Liver (tissue), 9 donors: ENCODE results near the gene AKR1D1. TPM values are rescaled to one million over a fixed set of nuclear protein-coding genes. Genes with fewer than 3 reads are reported as not detected.

Experiments
- DNase-seq: peaks from one replicate; pipeline ENCODE4 v3.0.0-alpha.2; 2017; ENCODE audit warnings: low spot score
- H3K27ac ChIP-seq, 2 donors: one replicate each; pipeline ENCODE4 v1.7.0; 2013; ENCODE audit warnings: inconsistent platforms in 2 of 2, low read length in 2 of 2, control low read depth in 1 of 2, low read depth in 1 of 2, mild to moderate bottlenecking in 1 of 2
- H3K27me3 ChIP-seq, 4 donors: one replicate each; pipeline versions ENCODE4 v1.6.1 to v1.7.0; 2013; ENCODE audit warnings: low read length in 3 of 4, inconsistent platforms in 1 of 4, mild to moderate bottlenecking in 1 of 4, moderate library complexity in 1 of 4; ENCODE audit not compliant: control insufficient read depth in 4 of 4, insufficient read depth in 4 of 4
- H3K36me3 ChIP-seq, 4 donors: one replicate each; pipeline versions ENCODE4 v1.6.1 to v1.7.0; 2013; ENCODE audit warnings: low read length in 3 of 4, mild to moderate bottlenecking in 3 of 4, low read depth in 1 of 4, moderate library complexity in 1 of 4; ENCODE audit not compliant: control insufficient read depth in 4 of 4, insufficient read depth in 3 of 4
- H3K4me1 ChIP-seq, 4 donors: one replicate each; pipeline versions ENCODE4 v1.6.1 to v1.7.0; 2013; ENCODE audit warnings: low read length in 3 of 4, mild to moderate bottlenecking in 3 of 4, moderate library complexity in 1 of 4; ENCODE audit not compliant: control insufficient read depth in 4 of 4, insufficient read depth in 4 of 4
- H3K4me3 ChIP-seq, 3 donors: one replicate each; pipeline versions ENCODE4 v1.6.1 to v1.7.0; 2013; ENCODE audit warnings: low read length in 3 of 3, control low read depth in 1 of 3, low read depth in 1 of 3, mild to moderate bottlenecking in 1 of 3
- H3K9ac ChIP-seq, 2 donors: one replicate each; pipeline ENCODE4 v1.7.0; 2013; ENCODE audit warnings: low read length in 2 of 2, mild to moderate bottlenecking in 2 of 2, moderate library complexity in 2 of 2, control low read depth in 1 of 2, low read depth in 1 of 2
- H3K9me3 ChIP-seq, 4 donors: one replicate each; pipeline versions ENCODE4 v1.6.1 to v1.7.0; 2013; ENCODE audit warnings: low read length in 3 of 4; ENCODE audit not compliant: control insufficient read depth in 4 of 4
- ATF3 ChIP-seq: IDR thresholded peaks from 2 replicates; pipeline ENCODE4 v1.6.1; 2016; ENCODE audit warnings: antibody characterized with exemption
- EGR1 ChIP-seq, 2 donors: IDR thresholded peaks; 2 replicates each; pipeline ENCODE4 v1.6.1; 2016 to 2018; ENCODE audit warnings: antibody characterized with exemption in 2 of 2, low read depth in 2 of 2
- FOXA1 ChIP-seq: IDR thresholded peaks from 2 replicates; pipeline ENCODE4 v1.6.1; 2016; ENCODE audit warnings: antibody characterized with exemption
- FOXA2 ChIP-seq: IDR thresholded peaks from 2 replicates; pipeline ENCODE4 v1.6.1; 2016; ENCODE audit warnings: antibody characterized with exemption
- GABPA ChIP-seq, 2 donors: IDR thresholded peaks in 1 of 2; conservative IDR thresholded peaks in 1 of 2; 2 replicates each; pipeline ENCODE4 v1.6.1; 2016; ENCODE audit warnings: antibody characterized with exemption in 2 of 2, mild to moderate bottlenecking in 1 of 2, moderate library complexity in 1 of 2
- HNF4G ChIP-seq: IDR thresholded peaks from 2 replicates; pipeline ENCODE4 v1.6.1; 2016; ENCODE audit warnings: antibody characterized with exemption
- MAX ChIP-seq: IDR thresholded peaks from 2 replicates; pipeline ENCODE4 v1.6.1; 2016; ENCODE audit warnings: antibody characterized with exemption
- NR2F2 ChIP-seq: IDR thresholded peaks from 2 replicates; pipeline ENCODE4 v1.6.1; 2016; ENCODE audit warnings: antibody characterized with exemption
- RAD21 ChIP-seq, 2 donors: IDR thresholded peaks; 2 replicates each; pipeline ENCODE4 v1.6.1; 2016; ENCODE audit warnings: antibody characterized with exemption in 2 of 2, mild to moderate bottlenecking in 2 of 2
- REST ChIP-seq: IDR thresholded peaks from 2 replicates; pipeline ENCODE4 v1.6.1; 2016; ENCODE audit warnings: antibody characterized with exemption, mild to moderate bottlenecking
- RXRA ChIP-seq, 2 donors: IDR thresholded peaks; 2 replicates each; pipeline ENCODE4 v1.6.1; 2017 to 2018; ENCODE audit warnings: antibody characterized with exemption in 2 of 2, mild to moderate bottlenecking in 1 of 2
- SP1 ChIP-seq: IDR thresholded peaks from 2 replicates; pipeline ENCODE4 v1.6.1; 2018; ENCODE audit warnings: antibody characterized with exemption, mild to moderate bottlenecking
- WGBS: extraction: QIAGEN DNeasy Blood & Tissue Kit; methylation state at CpG from one replicate; pipeline ENCODE4 v1.1.7; 2013; 5-methylcytosine and 5-hydroxymethylcytosine counted together
- polyA plus RNA-seq, 2 donors: library from polyadenylated mRNA; stranded (reverse) in 1 of 2; unstranded in 1 of 2; fragments of 200-250 nt in 1 of 2; fragments of >200 nt in 1 of 2; fragmentation: Nextera tagmentation in 1 of 2; extraction: Ambion mirVana in 1 of 2; gene quantifications; one replicate each; pipeline versions ENCODE4 v1.2.1 to v1.2.3, GENCODE V29; 2013 to 2015
- total RNA-seq, 2 donors: library from RNA; depleted of rRNA; stranded (reverse); fragments of >200 nt; gene quantifications; one replicate each; pipeline ENCODE4 v1.2.3, GENCODE V29; 2014
- TF ChIP-seq, protein P1 (sequence below): IDR thresholded peaks from 2 replicates; pipeline ENCODE4 v1.6.1; 2016; ENCODE audit warnings: antibody characterized with exemption
- TF ChIP-seq, protein P2 (sequence below): fragments of 150-350 bp; IDR thresholded peaks from 2 replicates; pipeline ENCODE4 v1.5.1; 2017; ENCODE audit warnings: improper control_type of control experiment, low read depth, low read length; ENCODE audit not compliant: missing input control
- donor health status: healthy.
- donor health status: healthy.
- donor health status: healthy.
- donor health status: healthy.
- donor health status: healthy.

Gene AKR1D1
- total and polyA plus RNA-seq, 4 donors = 18.6 to 93.9 (median 31.9) TPM

DNA sequence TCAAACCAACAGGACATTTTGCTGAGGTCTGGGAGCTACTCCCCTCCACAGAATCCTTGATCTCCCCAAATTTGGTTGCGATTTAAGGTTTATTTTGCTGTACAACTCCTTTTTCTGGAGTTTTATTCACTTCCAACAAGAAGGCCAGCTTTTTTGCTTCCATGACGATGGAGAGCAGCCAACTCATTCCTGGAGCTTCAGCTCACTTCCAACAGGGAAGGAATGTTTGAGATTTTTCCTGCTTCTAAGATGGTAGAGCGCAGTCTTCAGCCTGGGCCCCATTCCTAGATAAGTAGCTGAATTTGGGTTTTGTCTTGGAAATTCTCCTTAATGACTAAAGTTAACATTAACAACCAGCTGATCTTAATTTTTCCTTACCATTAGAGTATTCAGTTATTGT lies 43.5 kb upstream of the AKR1D1 start:
- no peak overlapping the region for H3K9ac ChIP-seq
- H3K36me3 ChIP-seq = no peaks in the 10 kb centered on the region
- no peaks in the 10 kb centered on the region for H3K27me3 ChIP-seq
- TF ChIP-seq RAD21 (IDR thresholded peaks at IDR 0.05) (no peak), GABPA (IDR thresholded peaks at IDR 0.05 in 1 of 2, conservative IDR thresholded peaks at IDR 0.05 in 1 of 2) (no peak), EGR1 (IDR thresholded peaks at IDR 0.05; ENCODE audit: low read depth in 2 of 2) (no peak), SP1 (no peak), FOXA1 (no peak), FOXA2 (no peak), NR2F2 (no peak), REST (no peak), ATF3 (no peak), MAX (no peak), RXRA (IDR thresholded peaks at IDR 0.05) (no peak)
- TF ChIP-seq, protein P1, sequence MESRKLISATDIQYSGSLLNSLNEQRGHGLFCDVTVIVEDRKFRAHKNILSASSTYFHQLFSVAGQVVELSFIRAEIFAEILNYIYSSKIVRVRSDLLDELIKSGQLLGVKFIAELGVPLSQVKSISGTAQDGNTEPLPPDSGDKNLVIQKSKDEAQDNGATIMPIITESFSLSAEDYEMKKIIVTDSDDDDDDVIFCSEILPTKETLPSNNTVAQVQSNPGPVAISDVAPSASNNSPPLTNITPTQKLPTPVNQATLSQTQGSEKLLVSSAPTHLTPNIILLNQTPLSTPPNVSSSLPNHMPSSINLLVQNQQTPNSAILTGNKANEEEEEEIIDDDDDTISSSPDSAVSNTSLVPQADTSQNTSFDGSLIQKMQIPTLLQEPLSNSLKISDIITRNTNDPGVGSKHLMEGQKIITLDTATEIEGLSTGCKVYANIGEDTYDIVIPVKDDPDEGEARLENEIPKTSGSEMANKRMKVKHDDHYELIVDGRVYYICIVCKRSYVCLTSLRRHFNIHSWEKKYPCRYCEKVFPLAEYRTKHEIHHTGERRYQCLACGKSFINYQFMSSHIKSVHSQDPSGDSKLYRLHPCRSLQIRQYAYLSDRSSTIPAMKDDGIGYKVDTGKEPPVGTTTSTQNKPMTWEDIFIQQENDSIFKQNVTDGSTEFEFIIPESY = no peak
- TF ChIP-seq, protein P2, sequence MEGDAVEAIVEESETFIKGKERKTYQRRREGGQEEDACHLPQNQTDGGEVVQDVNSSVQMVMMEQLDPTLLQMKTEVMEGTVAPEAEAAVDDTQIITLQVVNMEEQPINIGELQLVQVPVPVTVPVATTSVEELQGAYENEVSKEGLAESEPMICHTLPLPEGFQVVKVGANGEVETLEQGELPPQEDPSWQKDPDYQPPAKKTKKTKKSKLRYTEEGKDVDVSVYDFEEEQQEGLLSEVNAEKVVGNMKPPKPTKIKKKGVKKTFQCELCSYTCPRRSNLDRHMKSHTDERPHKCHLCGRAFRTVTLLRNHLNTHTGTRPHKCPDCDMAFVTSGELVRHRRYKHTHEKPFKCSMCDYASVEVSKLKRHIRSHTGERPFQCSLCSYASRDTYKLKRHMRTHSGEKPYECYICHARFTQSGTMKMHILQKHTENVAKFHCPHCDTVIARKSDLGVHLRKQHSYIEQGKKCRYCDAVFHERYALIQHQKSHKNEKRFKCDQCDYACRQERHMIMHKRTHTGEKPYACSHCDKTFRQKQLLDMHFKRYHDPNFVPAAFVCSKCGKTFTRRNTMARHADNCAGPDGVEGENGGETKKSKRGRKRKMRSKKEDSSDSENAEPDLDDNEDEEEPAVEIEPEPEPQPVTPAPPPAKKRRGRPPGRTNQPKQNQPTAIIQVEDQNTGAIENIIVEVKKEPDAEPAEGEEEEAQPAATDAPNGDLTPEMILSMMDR = no peak
- no peak overlapping the region for H3K27ac ChIP-seq
- peaks cover 0 to 3% (median 0%) of the 10 kb centered on the region in 4 donors for H3K4me1 ChIP-seq
- H3K9me3 ChIP-seq = no peaks in the 10 kb centered on the region
- DNase-seq = no peak
- whole genome bisulfite sequencing = 96% methylated on average over 3 of the region's 3 CpGs
- H3K4me3 ChIP-seq = no peak overlapping the region

DNA sequence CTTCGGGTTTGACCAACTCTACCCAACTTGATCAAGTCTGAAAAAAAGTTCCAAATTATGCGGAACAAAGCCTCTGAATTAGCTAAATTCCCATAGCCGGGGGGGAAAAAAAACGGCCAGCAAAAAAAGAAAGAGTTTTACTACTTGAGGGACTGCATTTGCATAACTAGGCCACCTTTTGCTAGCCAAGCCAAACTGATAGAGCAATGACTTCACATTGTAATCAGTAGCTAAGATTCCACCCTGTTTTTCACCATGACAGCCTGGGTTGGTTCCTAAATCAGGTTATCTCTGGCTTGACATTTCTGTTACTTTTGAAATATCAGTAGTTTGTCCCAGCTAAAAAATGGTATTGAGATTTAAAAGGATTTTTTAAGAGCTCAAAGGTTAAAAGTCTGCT lies 43.0 kb upstream of the AKR1D1 start:
- H3K36me3 ChIP-seq = no peaks in the 10 kb centered on the region
- H3K9me3 ChIP-seq = no peaks in the 10 kb centered on the region
- H3K27me3 ChIP-seq = no peaks in the 10 kb centered on the region
- no peak for DNase-seq
- TF ChIP-seq HNF4G = no peak
- TF ChIP-seq RXRA (IDR thresholded peaks at IDR 0.05) = no peak
- peaks cover 0 to 3% (median 0%) of the 10 kb centered on the region in 4 donors for H3K4me1 ChIP-seq
- no peak overlapping the region for H3K27ac ChIP-seq
- H3K9ac ChIP-seq = no peak overlapping the region
- 69% methylated on average over 4 of the region's 4 CpGs for WGBS
- no peak overlapping the region for H3K4me3 ChIP-seq
